GM12878 (cell line): ENCODE measurements around the gene POP7. TPM values are rescaled to one million over a fixed set of nuclear protein-coding genes. Genes with fewer than 3 reads are reported as not detected.

Experiments
- BACH1 ChIP-seq: fragments of 450-650 bp; IDR thresholded peaks from 2 replicates; pipeline ENCODE4 v1.6.1; 2017; ENCODE audit warnings: mild to moderate bottlenecking, borderline replicate concordance
- BCL3 ChIP-seq: IDR thresholded peaks from 2 replicates; pipeline ENCODE4 v1.6.1; 2011; ENCODE audit warnings: borderline replicate concordance, low read depth, mild to moderate bottlenecking, moderate library complexity, low read length; ENCODE audit not compliant: insufficient read depth, poor library complexity, severe bottlenecking
- BMI1 ChIP-seq: fragments of 450-650 bp; IDR thresholded peaks from 2 replicates; pipeline ENCODE4 v1.6.1; 2016; ENCODE audit warnings: mild to moderate bottlenecking, moderate library complexity, borderline replicate concordance
- CREB1 ChIP-seq: IDR thresholded peaks from 2 replicates; pipeline ENCODE4 v1.6.1; 2012; ENCODE audit warnings: low read depth, mild to moderate bottlenecking, inconsistent platforms
- CREM ChIP-seq: IDR thresholded peaks from 2 replicates; pipeline ENCODE4 v1.6.1; 2014; ENCODE audit warnings: antibody characterized with exemption, low read depth
- DPF2 ChIP-seq: fragments of 450-650 bp; IDR thresholded peaks from 2 replicates; pipeline ENCODE4 v1.6.1; 2017; ENCODE audit warnings: mild to moderate bottlenecking
- E2F8 ChIP-seq: fragments of 450-650 bp; IDR thresholded peaks from 2 replicates; pipeline ENCODE4 v1.6.1; 2018; ENCODE audit warnings: mild to moderate bottlenecking, low read depth, moderate library complexity; ENCODE audit not compliant: partially characterized antibody
- ESRRA ChIP-seq: IDR thresholded peaks from 2 replicates; pipeline ENCODE4 v1.6.1; 2012; ENCODE audit warnings: mild to moderate bottlenecking, low read length, improper control_type of control experiment
- MEF2A ChIP-seq: IDR thresholded peaks from 2 replicates; pipeline ENCODE4 v1.6.1; 2011; ENCODE audit warnings: low read depth, mild to moderate bottlenecking, low read length, moderate library complexity; ENCODE audit not compliant: insufficient read depth
- MYC ChIP-seq: IDR thresholded peaks from 2 replicates; pipeline ENCODE4 v1.6.1; 2011; ENCODE audit warnings: mild to moderate bottlenecking, low read length, moderate library complexity, inconsistent platforms; ENCODE audit not compliant: insufficient read depth, insufficient replicate concordance, insufficient read length, severe bottlenecking
- NBN ChIP-seq: fragments of 450-650 bp; IDR thresholded peaks from 2 replicates; pipeline ENCODE4 v1.6.1; 2016
- NR2C2 ChIP-seq: IDR thresholded peaks from 2 replicates; pipeline ENCODE4 v1.6.1; 2011; ENCODE audit warnings: borderline replicate concordance, low read depth; ENCODE audit not compliant: control insufficient read depth, insufficient read length
- POLR2A ChIP-seq: IDR thresholded peaks from 2 replicates; pipeline ENCODE4 v1.6.1; 2011; ENCODE audit warnings: low read depth, mild to moderate bottlenecking, low read length
- POU2F2 ChIP-seq: IDR thresholded peaks from 3 replicates; pipeline ENCODE4 v1.6.1; 2011; ENCODE audit warnings: low read depth, mild to moderate bottlenecking, low read length, borderline replicate concordance
- SIX5 ChIP-seq: IDR thresholded peaks from 2 replicates; pipeline ENCODE4 v1.6.1; 2011; ENCODE audit warnings: mild to moderate bottlenecking, low read depth, low read length, moderate library complexity; ENCODE audit not compliant: severe bottlenecking
- SMARCA5 ChIP-seq: fragments of 450-650 bp; IDR thresholded peaks from 2 replicates; pipeline ENCODE4 v1.6.1; 2017; ENCODE audit warnings: mild to moderate bottlenecking
- USF1 ChIP-seq: IDR thresholded peaks from 2 replicates; pipeline ENCODE4 v1.6.1; 2011; ENCODE audit warnings: borderline replicate concordance, low read depth, mild to moderate bottlenecking, moderate library complexity, mixed read lengths, low read length; ENCODE audit not compliant: insufficient read depth; ENCODE audit errors: extremely low read length
- polyA plus RNA-seq, 11 experiments: library from polyadenylated mRNA; depleted of rRNA in 4 of 11; unstranded in 6 of 11; stranded (reverse) in 5 of 11; fragments of >200 nt; fragmentation: Nextera tagmentation in 4 of 11; fragmentation: Illumina TruSeq in 1 of 11; extraction: Ambion mirVana in 4 of 11; extraction: Trizol in 1 of 11; gene quantifications; 1 replicate in 1 of 11; 2 replicates in 10 of 11; pipeline versions ENCODE4 v1.2.1 to v1.2.3, GENCODE V29; 2011 to 2016; ENCODE audit warnings: inconsistent platforms in 2 of 11, missing spikeins in 2 of 11, low read depth in 1 of 11
- total RNA-seq, 4 experiments: library from RNA; depleted of rRNA in 3 of 4; stranded (reverse); fragments of >200 nt in 3 of 4; fragmentation: Illumina TruSeq in 1 of 4; extraction: Trizol in 1 of 4; gene quantifications; 2 replicates each; pipeline versions ENCODE4 v1.2.1 to v1.2.3, GENCODE V29; 2013 to 2021
- TF ChIP-seq, protein P1 (sequence below): fragments of 450-650 bp; IDR thresholded peaks from 2 replicates; pipeline ENCODE4 v1.6.1; 2014; ENCODE audit warnings: mild to moderate bottlenecking

Gene POP7
- total and polyA plus RNA-seq, 10 of the 15 experiments (the other 5 are each of a cell fraction or from before 2014, with no cell fraction given): 12.1 to 148 (median 51.7) TPM

DNA sequence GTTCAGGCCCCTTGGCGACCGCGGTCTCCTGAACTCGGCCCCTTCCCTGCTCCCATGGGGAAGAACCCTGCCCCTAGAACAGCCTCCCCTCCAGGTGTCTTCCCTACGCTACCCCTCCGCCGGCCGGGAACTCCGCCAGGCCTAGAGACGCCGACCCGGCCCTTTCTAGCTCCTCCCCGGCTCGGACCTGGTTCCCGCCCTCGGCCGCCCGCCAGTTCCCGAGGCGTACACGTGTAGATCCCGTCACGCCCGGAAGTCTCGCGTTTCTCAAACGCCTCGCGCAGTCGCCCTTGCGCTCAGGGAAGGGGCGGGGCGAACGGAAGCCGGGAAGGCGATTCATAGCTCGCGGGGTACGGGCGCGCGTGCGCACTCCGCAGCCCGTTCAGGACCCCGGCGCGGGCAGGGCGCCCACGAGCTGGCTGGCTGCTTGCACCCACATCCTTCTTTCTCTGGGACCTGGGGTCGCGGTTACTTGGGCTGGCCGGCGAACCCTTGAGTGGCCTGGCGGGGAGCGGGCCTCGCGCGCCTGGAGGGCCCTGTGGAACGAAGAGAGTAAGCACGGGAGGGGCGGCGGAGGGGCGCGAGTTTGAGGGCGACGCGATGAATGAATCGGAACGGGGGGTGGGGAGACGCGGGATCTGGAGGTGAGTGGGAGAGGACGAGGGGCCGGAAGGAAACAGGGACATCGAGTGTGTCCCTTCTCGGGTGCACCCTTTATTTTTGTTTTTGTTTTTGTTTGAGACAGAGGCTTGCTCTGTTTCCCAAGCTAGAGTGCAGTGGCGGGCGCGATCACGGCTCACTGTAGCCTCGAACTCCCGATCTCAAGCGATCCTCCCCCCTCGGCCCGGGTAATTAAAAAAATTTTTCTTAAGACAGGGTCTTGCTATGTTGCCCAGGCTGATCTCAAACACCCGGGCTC, at the start of gene POP7 (continued):
- peak; percentile 31 for TF ChIP-seq BCL3
- peak; percentile 14; the same call in 1 of the 2 replicates for TF ChIP-seq NBN
- TF ChIP-seq CREB1: peak; percentile 94
- no peak for TF ChIP-seq BMI1
- no peak for TF ChIP-seq NR2C2
- TF ChIP-seq ESRRA: peak; percentile 67; the same call in 1 of the 2 replicates
- 0 out of 2 replicates have a peak, but pooled peaks have one; percentile 7 for TF ChIP-seq SMARCA5
- peak; percentile 13; the same call in 1 of the 2 replicates for TF ChIP-seq BACH1
- no peak for TF ChIP-seq E2F8
- peak; percentile 92 for TF ChIP-seq CREM
- TF ChIP-seq MEF2A: no peak
- peak; percentile 5; the same call in 1 of the 3 replicates for TF ChIP-seq POU2F2
- no peak for TF ChIP-seq USF1
- peak; percentile 43 for TF ChIP-seq SIX5
- TF ChIP-seq MYC: no peak
- peak; percentile 58; the same call in 1 of the 2 replicates for TF ChIP-seq DPF2
- TF ChIP-seq POLR2A: peak; percentile 89
- TF ChIP-seq, protein P1, sequence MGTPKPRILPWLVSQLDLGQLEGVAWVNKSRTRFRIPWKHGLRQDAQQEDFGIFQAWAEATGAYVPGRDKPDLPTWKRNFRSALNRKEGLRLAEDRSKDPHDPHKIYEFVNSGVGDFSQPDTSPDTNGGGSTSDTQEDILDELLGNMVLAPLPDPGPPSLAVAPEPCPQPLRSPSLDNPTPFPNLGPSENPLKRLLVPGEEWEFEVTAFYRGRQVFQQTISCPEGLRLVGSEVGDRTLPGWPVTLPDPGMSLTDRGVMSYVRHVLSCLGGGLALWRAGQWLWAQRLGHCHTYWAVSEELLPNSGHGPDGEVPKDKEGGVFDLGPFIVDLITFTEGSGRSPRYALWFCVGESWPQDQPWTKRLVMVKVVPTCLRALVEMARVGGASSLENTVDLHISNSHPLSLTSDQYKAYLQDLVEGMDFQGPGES: no peak
